GM21515 (cell line): ENCODE data around the gene MKX.
"Not testable (repeated sequence)": the region's sequence is repeated elsewhere in the genome, so short reads cannot be mapped to it uniquely, and the experiment has no call there.

ENCODE experiments used
- ATAC-seq: cut with Tn5 transposase; IDR thresholded peaks from one replicate; pipeline ENCODE4 v1.9.1; 2021; ENCODE audit not compliant: unreplicated experiment

Gene MKX

DNA sequence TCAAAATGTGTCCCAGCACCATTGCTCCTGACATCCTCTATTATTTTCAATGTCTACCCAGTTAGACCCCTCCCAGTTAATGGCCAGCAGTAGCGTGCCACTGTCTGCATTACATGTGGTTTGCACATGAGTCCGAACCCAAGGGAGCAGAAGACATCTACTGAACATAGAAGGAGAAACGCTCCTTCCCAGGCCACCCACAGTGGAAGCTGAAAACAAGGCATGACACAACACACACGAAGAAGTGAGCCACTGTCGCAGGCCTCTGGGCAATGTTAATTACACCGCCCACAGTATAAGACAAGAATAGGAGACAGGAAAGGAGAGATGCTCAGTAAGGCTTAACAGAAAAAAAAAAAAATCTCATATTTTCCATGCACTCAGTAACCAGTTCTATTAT lies 50.5 kb downstream of the MKX start:
- no peak for ATAC-seq

DNA sequence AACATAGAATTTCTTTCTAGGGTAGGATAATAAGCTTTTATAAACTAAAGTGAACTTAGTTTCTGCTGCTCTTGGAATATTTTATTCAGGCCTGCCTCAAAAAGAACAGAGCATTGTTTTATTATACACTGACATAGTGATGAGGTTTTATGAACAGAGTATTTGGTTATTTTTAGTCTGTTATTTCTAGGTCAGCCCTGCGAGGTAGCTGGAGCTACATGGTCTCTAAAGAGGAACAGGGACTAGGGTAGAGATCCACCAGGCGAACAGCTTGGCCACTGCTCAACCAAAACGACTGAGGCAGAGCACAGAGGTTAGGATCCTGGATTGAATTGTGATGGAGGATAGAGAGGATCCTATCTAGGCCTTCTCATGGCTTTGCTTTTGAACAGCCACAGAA lies 53.0 kb downstream of the MKX start:
- no peak for ATAC-seq

GRCh38 chr10:27688991-27689390 lies 56.6 kb downstream of the MKX start:
- no peak for ATAC-seq

GRCh38 chr10:27688276-27688675 lies 57.3 kb downstream of the MKX start:
- ATAC-seq = no peak

GRCh38 chr10:27687743-27688142 lies 57.9 kb downstream of the MKX start:
- no peak for ATAC-seq

GRCh38 chr10:27687326-27687725 lies 58.3 kb downstream of the MKX start:
- ATAC-seq = no peak

- no peak for ATAC-seq
Observed at GRCh38 chr10:27685681-27686080, 59.9 kb downstream of the MKX start.

DNA sequence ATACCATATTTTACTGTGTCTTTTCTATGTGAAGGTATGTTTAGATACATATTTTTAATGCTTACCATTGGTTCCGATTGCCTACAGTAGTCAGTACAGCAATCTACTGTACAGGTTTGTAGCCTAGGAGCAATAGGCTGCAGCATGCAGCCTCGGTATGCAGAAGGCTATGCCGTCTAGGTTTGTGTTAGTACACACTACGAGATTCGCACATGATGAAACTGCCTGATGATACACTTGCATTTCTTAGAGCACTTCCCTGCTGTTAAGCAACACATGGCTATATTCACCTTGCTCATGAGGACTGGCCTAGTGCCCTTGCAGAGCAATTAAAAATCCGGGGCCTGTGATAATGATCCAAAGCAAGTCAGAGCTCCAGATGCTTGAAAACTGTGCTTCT lies 62.4 kb downstream of the MKX start:
- ATAC-seq = no peak

DNA sequence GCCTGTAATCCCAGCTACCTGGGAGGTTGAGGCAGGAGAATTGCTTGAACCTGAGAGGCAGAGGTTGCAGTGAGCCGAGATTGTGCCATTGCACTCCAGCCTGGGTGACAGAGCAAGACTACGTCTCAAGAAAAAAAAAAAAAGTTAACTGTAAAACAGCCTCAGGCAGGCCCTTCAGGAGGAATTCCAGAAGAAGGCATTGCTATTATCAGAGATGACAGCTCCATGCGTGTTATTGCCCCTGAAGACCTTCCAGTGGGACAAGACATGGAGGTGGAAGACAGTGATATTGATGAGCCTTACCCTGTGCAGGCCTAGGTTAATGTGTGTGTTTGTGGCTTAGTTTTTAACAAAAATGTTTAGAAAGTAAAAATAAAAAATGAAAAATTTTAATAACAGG lies 63.8 kb downstream of the MKX start:
- not testable (repeated sequence) for ATAC-seq

- ATAC-seq = no peak
Observed at GRCh38 chr10:27680691-27681605, 64.7 kb downstream of the MKX start.

- no peak for ATAC-seq
Observed at GRCh38 chr10:27680006-27680557, 65.5 kb downstream of the MKX start.

GRCh38 chr10:27679369-27679912 lies 66.2 kb downstream of the MKX start:
- ATAC-seq = no peak

GRCh38 chr10:27678166-27678565 lies 67.5 kb downstream of the MKX start:
- ATAC-seq = no peak

DNA sequence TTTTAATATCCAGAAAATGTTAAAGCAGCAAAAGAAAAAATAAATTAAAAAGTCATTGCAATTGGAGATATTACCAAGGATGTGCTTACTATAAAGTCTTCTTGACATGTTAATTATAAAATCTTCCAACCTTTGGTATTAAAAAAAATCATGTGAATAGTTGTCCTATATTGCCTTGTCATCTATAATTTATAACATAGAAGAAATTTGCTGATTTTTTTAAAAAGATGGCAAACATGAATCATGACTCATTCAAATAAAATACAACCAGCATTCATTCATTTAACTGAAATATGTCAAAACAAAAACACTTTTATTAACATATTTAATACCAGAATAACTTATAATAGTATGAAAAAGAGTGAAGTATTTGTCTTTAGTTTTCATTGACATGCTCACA lies 72.6 kb downstream of the MKX start:
- ATAC-seq = no peak

DNA sequence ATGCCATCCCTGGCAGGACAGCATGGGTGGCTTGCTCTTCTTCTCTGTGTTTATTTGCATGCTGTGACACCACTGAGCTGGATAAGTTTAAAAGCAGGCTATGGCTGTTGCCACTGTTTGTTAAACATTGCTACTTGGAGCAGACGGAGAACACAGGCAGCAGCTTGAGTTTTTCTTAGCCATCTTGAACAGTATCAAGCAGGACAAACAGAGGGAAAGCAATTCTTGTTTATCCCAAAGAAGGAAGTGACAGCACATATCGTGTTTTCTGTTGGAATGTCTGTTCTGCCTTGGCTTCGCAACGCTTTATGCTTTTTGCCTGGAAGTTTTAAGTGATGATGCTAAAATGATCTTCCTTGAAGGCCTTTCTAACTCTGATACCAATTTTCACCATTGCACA lies 73.8 kb downstream of the MKX start:
- ATAC-seq = no peak

DNA sequence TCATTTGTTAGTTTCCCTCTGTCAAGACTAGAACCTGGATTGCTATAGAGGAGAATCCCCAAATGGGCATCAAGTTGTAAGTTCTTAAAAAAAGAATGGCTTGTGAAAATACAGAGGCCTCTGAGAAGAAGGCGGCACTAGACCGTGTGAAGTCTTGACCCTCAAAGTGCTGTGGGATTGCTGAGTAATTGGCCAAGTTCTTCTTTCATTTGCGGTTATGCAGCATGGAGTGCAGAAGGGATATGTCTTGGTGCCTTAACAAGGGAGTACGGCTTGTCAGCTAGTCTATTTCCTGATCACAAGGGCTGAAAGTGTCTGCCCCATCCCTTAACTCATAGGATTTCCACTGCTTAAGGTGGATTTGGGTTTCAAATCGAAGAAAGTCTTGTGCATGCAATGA lies 81.2 kb downstream of the MKX start:
- ATAC-seq = no peak

- ATAC-seq = no peak
Observed at GRCh38 chr10:27663621-27664020, 82.0 kb downstream of the MKX start.

GRCh38 chr10:27661514-27662286 lies 83.9 kb downstream of the MKX start:
- no peak for ATAC-seq

DNA sequence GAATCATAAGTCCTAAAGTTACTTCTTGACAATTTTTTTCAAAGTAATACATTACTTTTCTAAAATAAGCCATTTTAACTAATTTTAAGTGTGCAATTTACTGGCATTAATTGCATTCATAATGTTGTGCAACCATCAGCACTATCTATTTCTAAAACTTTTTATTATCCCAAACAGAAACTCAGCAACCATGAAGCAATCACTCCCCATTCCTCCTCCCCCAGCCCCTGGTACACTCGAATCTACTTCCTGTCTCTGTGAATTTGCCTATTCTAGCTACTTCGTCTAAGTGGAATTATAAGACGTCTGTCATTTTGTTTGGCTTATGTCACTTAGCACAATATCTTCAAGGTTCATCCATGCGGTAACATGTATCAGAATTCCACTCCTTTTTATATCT lies 84.9 kb downstream of the MKX start:
- ATAC-seq = no peak

DNA sequence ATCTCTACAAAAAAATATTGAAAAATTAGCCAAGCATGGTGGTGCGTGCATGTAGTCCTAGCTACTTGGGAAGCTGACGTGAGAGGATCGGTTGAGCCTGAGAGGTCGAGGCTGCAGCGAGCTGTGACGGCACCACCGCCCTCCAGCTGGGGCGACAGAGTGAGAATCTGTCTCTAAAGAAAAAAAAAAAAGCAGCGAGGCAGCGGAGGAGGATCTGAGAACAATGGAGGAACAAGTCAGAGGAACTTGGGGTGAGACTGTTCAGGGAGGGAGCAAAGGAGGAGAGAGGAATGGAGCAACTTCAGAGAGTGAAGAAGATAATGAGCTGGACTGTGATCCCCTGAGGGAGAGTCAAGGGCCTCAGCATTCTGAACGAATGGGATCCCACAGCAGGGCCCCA lies 85.4 kb downstream of the MKX start:
- ATAC-seq = no peak

- ATAC-seq = no peak
Observed at GRCh38 chr10:27659786-27660185, 85.8 kb downstream of the MKX start.

- ATAC-seq = no peak
Observed at GRCh38 chr10:27658788-27659187, 86.8 kb downstream of the MKX start.
